B cell (primary cell): ENCODE measurements around the gene SLC7A5. TPM values are rescaled to one million over a fixed set of nuclear protein-coding genes. Genes with fewer than 3 reads are reported as not detected.
"Not testable (repeated sequence)": the region's sequence is repeated elsewhere in the genome, so short reads cannot be mapped to it uniquely, and the experiment has no call there.

Experiments
- ATAC-seq: fragments of 200-7000 bp; cut with Tn5 transposase; one replicate; pipeline ENCODE4 v1.10.0; 2021; ENCODE audit warnings: low read depth, mild to moderate bottlenecking, moderate number of reproducible peaks, moderate library complexity
- CTCF ChIA-PET: fragments of 350-600 bp; sonication (Branson Sonifier 250); formaldehyde crosslinking; loops from one replicate; lab custom pipeline; 2021; ENCODE audit warnings: antibody characterized with exemption, inconsistent platforms; lab: Charles Lee
- POLR2A ChIA-PET: fragments of 350-600 bp; sonication (Branson Sonifier 250); formaldehyde crosslinking; loops from one replicate; lab custom pipeline; 2021; ENCODE audit warnings: antibody characterized with exemption; lab: Charles Lee
- DNase-seq: peaks from one replicate; pipeline ENCODE4 v3.0.0; 2013
- H2AFZ ChIP-seq: 2 replicates; pipeline ENCODE4 v1.6.1; 2012; ENCODE audit warnings: mild to moderate bottlenecking, low read depth, low read length; ENCODE audit not compliant: insufficient read depth, poor library complexity, severe bottlenecking
- H3K27ac ChIP-seq, 2 donors: 1 replicate in 1 of 2; 2 replicates in 1 of 2; pipeline ENCODE4 v1.5.1; 2012 to 2013; ENCODE audit warnings: low read length in 2 of 2, mild to moderate bottlenecking in 2 of 2, moderate library complexity in 1 of 2
- H3K27me3 ChIP-seq, 4 experiments: fragments of 200-600 bp in 1 of 4; sonication (generic) in 1 of 4; replicated peaks in 1 of 4; 1 replicate in 2 of 4; 2 replicates in 2 of 4; pipeline versions ENCODE4 v1.6.1 to v1.7.0; 2013 to 2016; ENCODE audit warnings: low read length in 3 of 4, mild to moderate bottlenecking in 2 of 4, mixed read lengths in 1 of 4, moderate library complexity in 1 of 4; ENCODE audit not compliant: insufficient read depth in 4 of 4, control insufficient read depth in 3 of 4; ENCODE audit errors: control extremely low read depth in 1 of 4
- H3K36me3 ChIP-seq, 2 experiments: replicated peaks in 1 of 2; 1 replicate in 1 of 2; 2 replicates in 1 of 2; pipeline versions ENCODE4 v1.6.1 to v1.7.1; 2013; ENCODE audit warnings: low read length in 1 of 2; ENCODE audit not compliant: insufficient read depth in 2 of 2, control insufficient read depth in 1 of 2; ENCODE audit errors: control extremely low read depth in 1 of 2, extremely low read depth in 1 of 2
- H3K4me1 ChIP-seq, 2 donors: fragments of 200-600 bp in 1 of 2; sonication (generic) in 1 of 2; 1 replicate in 1 of 2; 2 replicates in 1 of 2; pipeline versions ENCODE4 v1.5.1 to v1.6.1; 2013 to 2017; ENCODE audit warnings: low read length in 2 of 2; ENCODE audit not compliant: control insufficient read depth in 2 of 2, insufficient read depth in 2 of 2
- H3K4me2 ChIP-seq: replicated peaks from 2 replicates; pipeline ENCODE3; 2012; ENCODE audit warnings: mild to moderate bottlenecking, low read depth, low read length; ENCODE audit not compliant: poor library complexity, severe bottlenecking
- H3K4me3 ChIP-seq, 5 experiments: fragments of 200-600 bp in 1 of 5; sonication (generic) in 1 of 5; 1 replicate in 3 of 5; 2 replicates in 2 of 5; pipeline versions ENCODE4 v1.5.1 to v1.7.0; 2011 to 2016; ENCODE audit warnings: low read length in 4 of 5, mild to moderate bottlenecking in 4 of 5, low read depth in 2 of 5, control low read depth in 1 of 5, moderate library complexity in 1 of 5; ENCODE audit not compliant: insufficient read depth in 1 of 5; ENCODE audit errors: control extremely low read depth in 1 of 5, extremely low read depth in 1 of 5
- H3K79me2 ChIP-seq: fragments of 200-600 bp; sonication (generic); one replicate; pipeline ENCODE4 v1.6.0; 2016; ENCODE audit warnings: low read length; ENCODE audit not compliant: control insufficient read depth, insufficient read depth
- H3K9ac ChIP-seq: fragments of 200-600 bp; sonication (generic); 2 replicates; pipeline ENCODE4 v1.6.1; 2017; ENCODE audit warnings: mild to moderate bottlenecking, low read length, moderate library complexity
- H3K9me3 ChIP-seq, 3 donors: one replicate each; pipeline versions ENCODE4 v1.6.1 to v1.7.1; 2013; ENCODE audit warnings: low read length in 2 of 3; ENCODE audit not compliant: control insufficient read depth in 2 of 3, insufficient read depth in 1 of 3; ENCODE audit errors: control extremely low read depth in 1 of 3
- H4K20me1 ChIP-seq: 2 replicates; pipeline ENCODE4 v1.6.0; 2012; ENCODE audit warnings: mild to moderate bottlenecking, low read length; ENCODE audit not compliant: insufficient read depth, control insufficient read depth, poor library complexity, severe bottlenecking
- H3K27ac Mint-ChIP-seq: one replicate; pipeline ENCODE4 v1.8.0; 2021; ENCODE audit warnings: mixed read lengths
- H3K27me3 Mint-ChIP-seq: one replicate; pipeline ENCODE4 v1.8.0; 2021; ENCODE audit warnings: mixed read lengths
- H3K4me1 Mint-ChIP-seq: one replicate; pipeline ENCODE4 v1.8.0; 2021; ENCODE audit warnings: mixed read lengths
- H3K4me3 Mint-ChIP-seq: one replicate; pipeline ENCODE4 v1.8.0; 2021; ENCODE audit warnings: mixed read lengths
- H3K9me3 Mint-ChIP-seq: one replicate; pipeline ENCODE4 v1.8.0; 2022; ENCODE audit warnings: mixed read lengths; ENCODE audit not compliant: insufficient read depth
- EZH2 ChIP-seq: IDR thresholded peaks from 2 replicates; pipeline ENCODE4 v1.6.1; 2012; ENCODE audit warnings: borderline replicate concordance, low read depth, mild to moderate bottlenecking, moderate library complexity, low read length; ENCODE audit not compliant: insufficient read depth, poor library complexity, severe bottlenecking
- WGBS: methylation state at CpG from one replicate; pipeline ENCODE4 v1.1.5; 2013; ENCODE audit warnings: missing lambda C conversion rate; ENCODE audit not compliant: insufficient coverage; 5-methylcytosine and 5-hydroxymethylcytosine counted together
- intact Hi-C: fragments of 100-400 bp; cut with micrococcal nuclease; formaldehyde crosslinking; loops from one replicate; pipeline ENCODE4 v1.10.0; 2022
- polyA plus RNA-seq: library from polyadenylated mRNA; depleted of rRNA; stranded (reverse); fragments of >200 nt; gene quantifications from 2 replicates; pipeline ENCODE4 v1.2.3, GENCODE V29; 2012
- total RNA-seq, 2 donors: library from RNA; stranded (reverse); fragments of 120-200 nt in 1 of 2; gene quantifications; 1 replicate in 1 of 2; 2 replicates in 1 of 2; pipeline versions ENCODE4 v1.2.3 to v1.2.4, GENCODE V29; 2013 to 2022
- TF ChIP-seq, protein P1 (sequence below): fragments of 200-600 bp; IDR thresholded peaks from one replicate; pipeline ENCODE4 v1.8.0; 2022; ENCODE audit warnings: antibody characterized with exemption, mild to moderate bottlenecking

The SLC7A5 gene
- total and polyA plus RNA-seq, 2 donors (not counting 1 experiment from before 2014, with no cell fraction given): 2.5 to 20.9 TPM

DNA sequence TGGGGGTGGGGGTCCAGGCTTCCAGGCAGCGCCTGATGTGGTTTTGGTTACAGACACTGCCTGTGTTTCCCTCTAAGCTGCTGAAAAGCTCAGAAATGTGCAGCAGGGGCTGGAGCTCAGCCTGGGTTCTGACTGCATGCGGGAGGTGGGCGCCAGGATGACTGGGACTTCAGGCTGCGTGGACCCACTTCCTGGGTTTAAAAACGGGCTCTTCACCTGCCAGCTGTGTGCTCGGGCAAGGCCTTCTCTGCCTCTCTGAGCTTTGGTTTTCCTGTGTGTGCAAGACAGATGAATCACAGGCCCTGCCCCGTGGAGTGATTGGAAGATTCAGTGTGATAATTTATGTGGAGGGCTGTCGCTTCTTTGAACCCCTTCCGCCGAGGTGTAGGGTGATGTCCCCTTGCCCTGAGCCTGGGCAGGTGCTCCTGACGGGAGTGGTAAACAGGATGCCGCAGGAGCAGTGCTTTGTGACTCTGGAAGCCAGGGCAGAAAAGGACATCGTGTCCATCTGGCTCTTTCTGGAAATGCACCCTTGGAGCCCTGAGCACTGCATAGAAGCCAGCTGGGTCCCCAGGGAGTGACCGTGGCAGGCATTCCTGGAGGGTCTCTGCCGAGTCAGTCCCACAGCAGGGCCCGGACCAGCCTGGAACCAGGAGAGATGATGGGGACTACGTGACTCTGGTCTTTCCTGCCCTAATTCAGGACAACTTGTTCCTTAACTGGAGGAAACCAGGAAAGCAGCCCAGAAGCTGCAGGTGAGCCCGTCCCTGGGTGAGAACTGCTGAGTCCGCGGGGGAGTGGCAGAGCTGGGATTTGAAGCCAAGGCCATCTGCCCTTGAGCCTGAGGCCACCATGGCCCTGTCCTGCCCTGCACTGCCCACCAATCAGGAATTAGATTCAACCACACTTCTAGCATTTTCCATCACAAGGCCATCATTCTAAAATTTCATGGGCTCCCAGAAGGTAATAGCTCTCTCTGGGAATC lies 28.5 kb upstream of the SLC7A5 start:
- CTCF ChIA-PET: interaction anchor here (1.6 kb wide), 1 partner anchor 26 kb away, joined by 4 read pairs; no protein-coding TSS in a partner anchor
- H3K4me3 ChIP-seq: no peak overlapping the region
- H3K4me1 ChIP-seq: peaks cover 4 to 8% of the 10 kb centered on the region in 2 donors
- ATAC-seq: no peak
- H3K27ac ChIP-seq: no peak overlapping the region
- Mint-ChIP-seq H3K4me3 (no peak overlapping the region), H3K9me3 (no peaks in the 10 kb centered on the region), H3K4me1 (peaks cover 11% of the 10 kb centered on the region), H3K27ac (no peak overlapping the region), H3K27me3 (peaks cover 23% of the 10 kb centered on the region)
- DNase-seq: no peak
- no peak overlapping the region for H2AFZ ChIP-seq
- no peaks in the 10 kb centered on the region for H3K36me3 ChIP-seq
- H4K20me1 ChIP-seq: no peaks in the 10 kb centered on the region
- H3K4me2 ChIP-seq: no peak overlapping the region
- intact Hi-C loops: no loop called here
- H3K79me2 ChIP-seq: no peaks in the 10 kb centered on the region
- no peaks in the 10 kb centered on the region for H3K9me3 ChIP-seq
- POLR2A ChIA-PET: no interaction called here
- H3K27me3 ChIP-seq: peaks cover 0 to 9% (median 2%) of the 10 kb centered on the region in 4 experiments
- TF ChIP-seq, protein P1, sequence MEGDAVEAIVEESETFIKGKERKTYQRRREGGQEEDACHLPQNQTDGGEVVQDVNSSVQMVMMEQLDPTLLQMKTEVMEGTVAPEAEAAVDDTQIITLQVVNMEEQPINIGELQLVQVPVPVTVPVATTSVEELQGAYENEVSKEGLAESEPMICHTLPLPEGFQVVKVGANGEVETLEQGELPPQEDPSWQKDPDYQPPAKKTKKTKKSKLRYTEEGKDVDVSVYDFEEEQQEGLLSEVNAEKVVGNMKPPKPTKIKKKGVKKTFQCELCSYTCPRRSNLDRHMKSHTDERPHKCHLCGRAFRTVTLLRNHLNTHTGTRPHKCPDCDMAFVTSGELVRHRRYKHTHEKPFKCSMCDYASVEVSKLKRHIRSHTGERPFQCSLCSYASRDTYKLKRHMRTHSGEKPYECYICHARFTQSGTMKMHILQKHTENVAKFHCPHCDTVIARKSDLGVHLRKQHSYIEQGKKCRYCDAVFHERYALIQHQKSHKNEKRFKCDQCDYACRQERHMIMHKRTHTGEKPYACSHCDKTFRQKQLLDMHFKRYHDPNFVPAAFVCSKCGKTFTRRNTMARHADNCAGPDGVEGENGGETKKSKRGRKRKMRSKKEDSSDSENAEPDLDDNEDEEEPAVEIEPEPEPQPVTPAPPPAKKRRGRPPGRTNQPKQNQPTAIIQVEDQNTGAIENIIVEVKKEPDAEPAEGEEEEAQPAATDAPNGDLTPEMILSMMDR: no peak
- no peak for TF ChIP-seq EZH2
- no peak overlapping the region for H3K9ac ChIP-seq
- 43% methylated on average over 20 of the region's 20 CpGs for WGBS

DNA sequence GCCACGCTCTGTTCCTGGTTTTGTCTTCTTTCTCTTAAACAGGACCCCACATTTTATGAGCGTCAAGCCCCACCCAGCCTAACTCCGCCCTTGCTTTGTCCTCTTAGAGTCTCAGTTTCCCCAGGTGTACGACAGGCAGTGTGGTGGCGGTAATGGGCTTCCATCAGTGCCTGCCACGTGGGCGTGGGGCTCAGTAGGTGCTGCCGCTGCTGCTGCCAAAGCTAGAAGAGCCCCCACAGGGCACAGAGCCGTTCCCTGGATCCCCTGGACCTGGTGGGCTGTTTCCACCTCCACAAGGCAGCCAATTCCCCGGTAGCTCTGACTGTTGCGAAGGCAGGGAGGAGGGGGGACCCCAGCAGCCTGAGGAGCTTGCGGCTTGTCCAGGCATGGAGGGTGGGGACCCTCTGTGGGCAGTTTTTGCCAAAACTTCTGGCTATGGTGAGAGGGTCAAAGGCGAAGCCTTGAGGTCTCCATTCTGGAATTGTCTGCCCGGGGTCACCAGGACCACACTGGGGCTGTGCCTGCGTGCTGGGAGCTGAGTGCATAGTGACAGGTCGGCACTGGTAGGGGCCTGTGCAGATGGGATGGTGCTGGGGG lies 27.7 kb upstream of the SLC7A5 start:
- intact Hi-C loops, H3K4me2 ChIP-seq, H4K20me1 ChIP-seq, H3K4me3 ChIP-seq, H3K36me3 ChIP-seq, POLR2A ChIA-PET, ATAC-seq, H3K4me3 Mint-ChIP-seq, H3K27me3 ChIP-seq, DNase-seq, H3K27ac Mint-ChIP-seq, H2AFZ ChIP-seq, H3K9me3 ChIP-seq, H3K79me2 ChIP-seq, H3K27ac ChIP-seq, H3K9ac ChIP-seq, H3K9me3 Mint-ChIP-seq, H3K4me1 ChIP-seq: not testable (repeated sequence)
- CTCF ChIA-PET: interaction anchor here (1.6 kb wide), 1 partner anchor 26 kb away, joined by 4 read pairs; no protein-coding TSS in a partner anchor
- Mint-ChIP-seq H3K27me3 (peaks cover 21% of the 10 kb centered on the region), H3K4me1 (peaks cover 11% of the 10 kb centered on the region)
- WGBS: 85% methylated on average over 16 of the region's 16 CpGs

DNA sequence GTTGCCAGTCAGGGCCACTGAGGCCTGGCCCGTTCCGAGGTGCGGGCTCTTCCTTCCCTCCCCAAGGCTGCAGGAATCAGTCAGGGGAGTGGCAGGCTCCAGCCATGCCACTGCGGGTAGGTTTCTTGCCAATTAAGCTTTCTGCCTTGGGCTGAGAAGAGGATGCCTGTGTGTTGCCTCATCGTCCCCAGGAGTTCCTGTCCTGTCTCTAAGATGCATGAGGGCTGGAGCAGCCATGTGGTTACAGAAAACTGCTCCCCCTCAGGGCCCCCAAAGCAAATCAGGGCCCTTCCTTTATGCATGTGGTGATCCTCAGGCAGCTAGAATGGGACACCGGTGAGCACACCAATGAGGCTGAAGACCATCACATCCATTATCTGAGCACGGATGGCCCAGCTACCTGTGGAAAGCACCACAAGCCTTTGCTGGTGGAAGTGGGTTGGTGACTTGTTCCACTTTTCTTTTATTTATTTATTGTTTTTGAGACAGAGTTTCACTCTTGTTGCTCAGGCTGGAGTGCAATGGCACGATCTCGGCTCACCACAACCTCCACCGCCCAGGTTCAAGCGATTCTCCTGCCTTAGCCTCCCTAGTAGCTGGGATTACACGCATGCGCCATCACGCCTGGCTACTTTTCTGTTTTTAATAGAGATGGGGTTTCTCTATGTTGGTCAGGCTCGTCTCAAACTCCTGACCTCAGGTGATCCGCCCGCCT lies 27.0 kb upstream of the SLC7A5 start:
- not testable (repeated sequence) for H3K27ac ChIP-seq, H3K4me2 ChIP-seq
- peaks cover 11% of the 10 kb centered on the region for H3K4me1 Mint-ChIP-seq

More for the DNA sequence above, 27.0 kb upstream of the SLC7A5 start:
- H3K36me3 ChIP-seq, H3K9me3 Mint-ChIP-seq, DNase-seq, intact Hi-C loops, POLR2A ChIA-PET, H3K9me3 ChIP-seq, H3K4me1 ChIP-seq, H3K27ac Mint-ChIP-seq, H3K79me2 ChIP-seq, H3K4me3 ChIP-seq, H2AFZ ChIP-seq, H3K4me3 Mint-ChIP-seq, H3K9ac ChIP-seq, H4K20me1 ChIP-seq, H3K27me3 ChIP-seq: not testable (repeated sequence)
- peaks cover 21% of the 10 kb centered on the region for H3K27me3 Mint-ChIP-seq
- peak; percentile 51 for ATAC-seq
- 79% methylated on average over 7 of the region's 17 CpGs for WGBS
- CTCF ChIA-PET: interaction anchor here (1.3 to 1.6 kb wide), 2 partner anchors 25 to 117 kb away, joined by 4 to 6 read pairs; no protein-coding TSS in a partner anchor
